ENCODE data around the gene DDX47.

The DDX47 gene

DNA sequence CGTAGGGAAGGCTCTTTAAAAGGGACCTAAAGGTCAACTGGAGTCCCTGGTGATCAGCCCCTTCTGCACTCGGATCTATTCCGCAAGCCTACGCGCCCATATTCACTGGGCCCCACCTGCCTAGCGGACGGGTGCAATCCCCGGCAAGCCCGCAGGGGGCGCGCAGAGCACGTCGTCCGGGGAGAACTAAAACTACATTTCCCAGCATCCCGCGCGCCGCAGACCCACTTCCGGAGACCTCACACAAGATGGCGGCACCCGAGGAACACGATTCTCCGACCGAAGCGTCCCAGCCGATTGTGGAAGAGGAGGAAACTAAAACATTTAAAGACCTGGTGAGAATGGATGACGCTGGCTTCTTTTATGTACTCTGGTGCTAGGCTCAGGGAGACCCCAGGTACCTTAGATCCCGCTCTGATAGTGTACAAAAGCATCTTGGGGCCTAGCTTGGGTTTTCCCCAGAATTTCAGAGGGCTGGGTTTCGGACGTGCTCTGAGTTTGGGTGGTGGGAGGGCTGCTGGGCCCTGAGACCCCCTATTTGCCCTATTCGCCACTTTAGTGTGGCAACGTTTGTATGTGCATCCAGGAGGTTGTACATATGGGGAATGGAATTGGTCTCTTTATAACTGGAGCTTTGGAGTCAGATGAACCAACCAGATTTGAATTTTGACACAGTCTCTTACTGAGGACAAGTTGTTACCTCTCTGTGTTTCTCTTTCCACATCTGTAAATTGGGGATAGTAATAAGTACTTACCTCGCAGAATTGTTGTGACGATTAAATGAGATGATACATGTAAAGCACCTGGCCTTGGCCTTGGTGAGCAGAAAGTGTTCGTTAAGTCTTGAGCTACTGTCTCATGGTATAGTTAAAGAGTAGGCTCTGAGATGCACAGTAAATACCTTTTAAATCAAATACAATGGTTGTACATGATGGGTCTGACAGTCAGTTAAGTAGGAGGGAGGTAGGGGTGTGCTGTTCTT is at the start of gene DDX47:
Gene DDX47, plus strand, starts transcription at position 227 of the 982 bp plus-strand sequence. Its CDS starts 22 bp downstream, at position 249.
- H3K9ac ChIP-seq (ENCODE audit: low read length in 2 of 2), result peak within 1 kb of the TSS; percentile 93 to 98
- H3K27ac ChIP-seq (ENCODE audit: low read length), result peak within 1 kb of the TSS; percentile 70
- H3K4me3 ChIP-seq (ENCODE audit: low read length in 2 of 2), result peak within 1 kb of the TSS; percentile 97 to 100
- peaks cover 7% of the 10 kb centered on the region for H3K4me1 ChIP-seq (ENCODE audit: control insufficient read depth, insufficient read depth, low read length)
- no peaks in the 10 kb centered on the region for H3K27me3 ChIP-seq (ENCODE audit: control insufficient read depth in 1 of 2, insufficient read depth in 2 of 2, low read length in 2 of 2)
- peaks cover 0 to 4% of the 10 kb centered on the region in 2 donors for H3K36me3 ChIP-seq (ENCODE audit: control insufficient read depth in 2 of 2, insufficient read depth in 2 of 2, low read length in 2 of 2)
- no peaks in the 10 kb centered on the region for H3K9me3 ChIP-seq (ENCODE audit: control insufficient read depth in 2 of 2, low read length in 2 of 2)

DNA sequence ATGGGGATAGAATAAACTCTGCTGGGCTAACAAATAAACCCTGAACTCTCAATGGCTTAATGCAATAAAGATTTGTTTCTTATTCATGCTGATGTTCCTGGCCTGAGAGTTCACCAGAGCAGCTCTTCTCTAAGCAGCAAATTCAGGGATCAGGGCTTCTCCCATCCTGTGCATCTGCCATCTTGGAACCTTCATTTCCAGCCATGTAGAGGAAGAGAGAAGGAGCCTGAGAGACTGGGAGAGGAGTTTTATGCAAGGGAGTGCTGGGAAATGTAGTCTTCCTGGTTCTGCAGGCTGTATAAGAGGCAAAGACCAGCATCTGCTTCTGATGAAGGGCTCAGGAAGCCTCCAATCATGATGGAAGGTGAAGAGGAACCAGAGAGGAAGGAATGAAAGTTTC is 48.3 kb upstream of the DDX47 start:
- Histone ChIP-seq H3K36me3 (ENCODE audit: control insufficient read depth in 2 of 2, insufficient read depth in 2 of 2, low read length in 2 of 2) (no peaks in the 10 kb centered on the region), H3K4me1 (ENCODE audit: control insufficient read depth, insufficient read depth, low read length) (no peaks in the 10 kb centered on the region), H3K27me3 (ENCODE audit: control insufficient read depth in 1 of 2, insufficient read depth in 2 of 2, low read length in 2 of 2) (no peaks in the 10 kb centered on the region), H3K9me3 (ENCODE audit: control insufficient read depth in 2 of 2, low read length in 2 of 2) (no peaks in the 10 kb centered on the region), H3K9ac (ENCODE audit: low read length in 2 of 2) (no peak overlapping the region), H3K27ac (ENCODE audit: low read length) (no peak overlapping the region), H3K4me3 (ENCODE audit: low read length in 2 of 2) (no peak overlapping the region)

DNA sequence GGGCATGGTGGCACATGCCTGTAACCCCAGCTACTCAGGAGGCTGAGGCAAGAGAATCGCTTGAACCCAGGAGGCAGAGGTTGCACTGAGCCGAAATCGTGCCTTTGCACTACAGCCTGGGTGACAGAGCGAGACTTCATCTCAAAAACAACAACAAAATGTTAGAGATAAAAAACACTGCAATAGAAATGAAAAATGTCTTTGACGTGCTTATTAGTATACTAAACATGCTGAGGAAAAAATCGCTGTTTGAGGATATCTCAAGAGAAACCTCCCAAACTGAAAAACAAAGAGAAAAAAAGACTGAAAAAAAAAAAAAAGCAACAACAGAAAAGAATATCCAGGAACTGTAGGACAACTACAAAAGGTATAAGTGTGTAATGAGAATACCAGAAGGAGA is 42.9 kb upstream of the DDX47 start:
- Histone ChIP-seq H3K4me1 (ENCODE audit: control insufficient read depth, insufficient read depth, low read length) (no peaks in the 10 kb centered on the region), H3K9me3 (ENCODE audit: control insufficient read depth in 2 of 2, low read length in 2 of 2) (no peaks in the 10 kb centered on the region), H3K27ac (ENCODE audit: low read length) (no peak overlapping the region), H3K27me3 (ENCODE audit: control insufficient read depth in 1 of 2, insufficient read depth in 2 of 2, low read length in 2 of 2) (no peaks in the 10 kb centered on the region), H3K4me3 (ENCODE audit: low read length in 2 of 2) (no peak overlapping the region), H3K36me3 (ENCODE audit: control insufficient read depth in 2 of 2, insufficient read depth in 2 of 2, low read length in 2 of 2) (no peaks in the 10 kb centered on the region), H3K9ac (ENCODE audit: low read length in 2 of 2) (no peak overlapping the region)

DNA sequence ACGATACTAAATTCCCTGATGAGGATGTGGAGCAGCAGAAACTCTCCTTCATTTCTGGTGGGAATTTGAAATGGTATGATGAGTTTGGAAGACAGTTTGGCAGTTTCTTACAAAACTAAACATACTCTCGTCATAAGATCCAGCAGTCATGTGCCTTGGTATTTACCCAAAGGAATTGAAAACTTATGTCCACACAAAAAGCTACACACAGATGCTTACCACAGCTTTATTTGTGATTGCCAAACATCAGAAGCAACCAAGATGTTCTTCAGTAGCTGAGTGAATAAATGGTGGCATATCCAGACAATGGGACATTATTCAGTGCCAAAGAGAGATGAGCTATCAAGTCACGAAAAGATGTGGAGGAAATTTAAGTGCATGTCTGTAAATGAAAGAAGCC is 38.4 kb upstream of the DDX47 start:
- Histone ChIP-seq H3K36me3 (ENCODE audit: control insufficient read depth in 2 of 2, insufficient read depth in 2 of 2, low read length in 2 of 2) (no peaks in the 10 kb centered on the region), H3K9me3 (ENCODE audit: control insufficient read depth in 2 of 2, low read length in 2 of 2) (no peaks in the 10 kb centered on the region), H3K4me1 (ENCODE audit: control insufficient read depth, insufficient read depth, low read length) (no peaks in the 10 kb centered on the region), H3K9ac (ENCODE audit: low read length in 2 of 2) (no peak overlapping the region), H3K4me3 (ENCODE audit: low read length in 2 of 2) (no peak overlapping the region), H3K27ac (ENCODE audit: low read length) (no peak overlapping the region), H3K27me3 (ENCODE audit: control insufficient read depth in 1 of 2, insufficient read depth in 2 of 2, low read length in 2 of 2) (no peaks in the 10 kb centered on the region)

DNA sequence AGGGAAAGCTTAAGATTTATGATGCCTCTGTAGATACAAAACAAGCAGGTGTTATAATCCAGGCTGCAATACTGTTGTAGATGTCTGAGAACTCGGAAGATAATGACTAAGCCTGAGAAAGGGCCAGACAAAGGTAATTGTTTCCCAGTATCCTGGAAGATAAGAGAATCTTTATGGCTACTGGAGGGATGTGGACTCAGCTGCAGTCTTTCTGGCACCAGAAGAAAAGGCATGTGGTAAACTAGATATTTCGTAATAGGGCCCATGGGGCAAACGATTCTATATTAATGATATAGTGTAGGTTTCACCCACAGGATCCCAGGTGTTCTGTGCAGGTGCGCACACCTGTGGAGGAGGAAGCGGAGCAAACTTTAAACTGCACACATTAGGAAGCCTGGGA is 36.9 kb upstream of the DDX47 start:
- no peak overlapping the region for H3K27ac ChIP-seq (ENCODE audit: low read length)
- no peak overlapping the region for H3K4me3 ChIP-seq (ENCODE audit: low read length in 2 of 2)
- no peaks in the 10 kb centered on the region for H3K9me3 ChIP-seq (ENCODE audit: control insufficient read depth in 2 of 2, low read length in 2 of 2)
- H3K27me3 ChIP-seq (ENCODE audit: control insufficient read depth in 1 of 2, insufficient read depth in 2 of 2, low read length in 2 of 2), result no peaks in the 10 kb centered on the region
- H3K4me1 ChIP-seq (ENCODE audit: control insufficient read depth, insufficient read depth, low read length), result no peaks in the 10 kb centered on the region
- no peaks in the 10 kb centered on the region for H3K36me3 ChIP-seq (ENCODE audit: control insufficient read depth in 2 of 2, insufficient read depth in 2 of 2, low read length in 2 of 2)
- no peak overlapping the region for H3K9ac ChIP-seq (ENCODE audit: low read length in 2 of 2)

DNA sequence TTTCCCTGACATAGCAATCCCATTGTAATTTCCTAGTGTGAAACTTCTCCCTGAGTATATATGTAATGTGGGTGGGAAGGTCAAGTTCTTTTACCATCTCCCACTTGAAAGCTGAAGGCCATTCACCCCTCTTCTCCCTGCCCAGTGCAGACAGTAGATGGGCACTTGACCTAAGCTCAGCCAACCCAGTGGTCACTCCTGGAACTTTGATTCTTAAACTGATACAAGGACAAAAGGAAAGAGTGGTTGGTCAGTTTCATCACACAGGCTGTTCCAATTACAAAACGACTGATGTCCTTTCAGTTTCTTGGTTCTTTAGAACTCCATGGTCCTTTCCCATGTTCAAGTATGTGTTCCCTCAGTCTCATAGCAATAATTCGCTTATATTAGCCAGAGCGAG is 36.1 kb upstream of the DDX47 start:
- Histone ChIP-seq H3K9ac (ENCODE audit: low read length in 2 of 2) (no peak overlapping the region), H3K27ac (ENCODE audit: low read length) (no peak overlapping the region), H3K36me3 (ENCODE audit: control insufficient read depth in 2 of 2, insufficient read depth in 2 of 2, low read length in 2 of 2) (no peaks in the 10 kb centered on the region), H3K4me3 (ENCODE audit: low read length in 2 of 2) (no peak overlapping the region), H3K9me3 (ENCODE audit: control insufficient read depth in 2 of 2, low read length in 2 of 2) (no peaks in the 10 kb centered on the region), H3K27me3 (ENCODE audit: control insufficient read depth in 1 of 2, insufficient read depth in 2 of 2, low read length in 2 of 2) (no peaks in the 10 kb centered on the region), H3K4me1 (ENCODE audit: control insufficient read depth, insufficient read depth, low read length) (no peaks in the 10 kb centered on the region)

DNA sequence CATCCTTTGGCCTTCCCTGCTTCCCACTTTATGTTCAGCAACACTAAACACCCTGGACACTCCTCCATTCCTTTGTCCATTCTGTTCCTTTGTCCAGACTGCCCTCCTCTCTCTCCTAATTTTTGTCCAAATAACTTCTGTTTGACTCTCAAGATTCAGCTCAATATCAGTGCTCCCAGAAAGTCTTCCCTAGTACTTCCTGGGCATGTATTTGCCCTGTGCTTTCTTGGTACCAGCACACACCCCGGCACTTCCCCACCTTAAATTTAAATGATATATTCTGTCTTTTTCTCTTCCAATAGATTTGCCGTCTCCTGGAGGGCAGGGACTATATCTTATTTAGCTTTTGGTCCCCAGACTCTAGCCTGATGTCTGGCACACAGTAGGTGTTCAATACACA is 34.1 kb upstream of the DDX47 start:
- Histone ChIP-seq H3K27me3 (ENCODE audit: control insufficient read depth in 1 of 2, insufficient read depth in 2 of 2, low read length in 2 of 2) (no peaks in the 10 kb centered on the region), H3K9me3 (ENCODE audit: control insufficient read depth in 2 of 2, low read length in 2 of 2) (no peaks in the 10 kb centered on the region), H3K27ac (ENCODE audit: low read length) (no peak overlapping the region), H3K36me3 (ENCODE audit: control insufficient read depth in 2 of 2, insufficient read depth in 2 of 2, low read length in 2 of 2) (no peaks in the 10 kb centered on the region), H3K4me3 (ENCODE audit: low read length in 2 of 2) (no peak overlapping the region), H3K9ac (ENCODE audit: low read length in 2 of 2) (no peak overlapping the region), H3K4me1 (ENCODE audit: control insufficient read depth, insufficient read depth, low read length) (no peaks in the 10 kb centered on the region)

DNA sequence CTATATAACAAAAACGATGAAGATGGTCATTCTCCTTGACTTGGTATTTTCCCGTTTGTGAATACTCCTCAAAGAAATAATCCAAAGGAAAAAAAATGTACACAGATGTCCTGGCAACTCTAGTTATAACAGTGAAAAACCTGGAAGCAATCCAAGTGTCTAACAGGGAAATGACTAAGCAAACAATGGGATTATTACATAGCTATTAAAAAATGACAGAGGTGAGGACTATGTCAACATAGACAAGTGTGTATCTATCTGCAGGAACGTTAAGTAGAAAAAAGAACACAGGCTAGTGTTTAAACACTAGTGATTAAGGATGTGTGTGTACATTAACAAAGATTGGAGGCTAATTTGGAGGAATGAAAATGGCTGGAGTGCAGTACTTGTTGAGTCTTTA is 33.6 kb upstream of the DDX47 start:
- no peak overlapping the region for H3K4me3 ChIP-seq (ENCODE audit: low read length in 2 of 2)
- no peaks in the 10 kb centered on the region for H3K4me1 ChIP-seq (ENCODE audit: control insufficient read depth, insufficient read depth, low read length)
- H3K27me3 ChIP-seq (ENCODE audit: control insufficient read depth in 1 of 2, insufficient read depth in 2 of 2, low read length in 2 of 2), result no peaks in the 10 kb centered on the region
- H3K9ac ChIP-seq (ENCODE audit: low read length in 2 of 2), result no peak overlapping the region
- H3K36me3 ChIP-seq (ENCODE audit: control insufficient read depth in 2 of 2, insufficient read depth in 2 of 2, low read length in 2 of 2), result no peaks in the 10 kb centered on the region
- no peaks in the 10 kb centered on the region for H3K9me3 ChIP-seq (ENCODE audit: control insufficient read depth in 2 of 2, low read length in 2 of 2)
- no peak overlapping the region for H3K27ac ChIP-seq (ENCODE audit: low read length)

DNA sequence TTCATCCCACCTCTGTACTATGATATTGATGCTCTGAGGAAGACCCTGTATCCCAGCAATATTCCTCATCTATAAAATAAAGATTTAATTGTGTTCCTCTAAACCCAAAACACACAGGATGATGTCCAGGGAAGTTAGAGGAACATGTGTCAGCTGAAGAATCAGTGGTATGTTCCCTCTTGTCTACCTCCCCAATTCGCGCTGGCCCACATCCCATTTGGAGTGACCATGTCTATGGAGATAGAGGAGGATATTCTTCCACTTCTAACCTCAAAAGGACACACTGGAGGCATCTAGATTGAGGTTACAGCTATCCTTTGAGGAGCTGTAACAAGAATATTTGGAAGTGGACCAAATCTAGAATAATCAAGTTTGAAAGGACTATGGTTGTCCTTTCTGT is 29.0 kb upstream of the DDX47 start:
- Histone ChIP-seq H3K9ac (ENCODE audit: low read length in 2 of 2) (no peak overlapping the region), H3K4me1 (ENCODE audit: control insufficient read depth, insufficient read depth, low read length) (peaks cover 26% of the 10 kb centered on the region), H3K27ac (ENCODE audit: low read length) (no peak overlapping the region), H3K9me3 (ENCODE audit: control insufficient read depth in 2 of 2, low read length in 2 of 2) (no peaks in the 10 kb centered on the region), H3K36me3 (ENCODE audit: control insufficient read depth in 2 of 2, insufficient read depth in 2 of 2, low read length in 2 of 2) (no peaks in the 10 kb centered on the region), H3K4me3 (ENCODE audit: low read length in 2 of 2) (no peak overlapping the region), H3K27me3 (ENCODE audit: control insufficient read depth in 1 of 2, insufficient read depth in 2 of 2, low read length in 2 of 2) (no peaks in the 10 kb centered on the region)

DNA sequence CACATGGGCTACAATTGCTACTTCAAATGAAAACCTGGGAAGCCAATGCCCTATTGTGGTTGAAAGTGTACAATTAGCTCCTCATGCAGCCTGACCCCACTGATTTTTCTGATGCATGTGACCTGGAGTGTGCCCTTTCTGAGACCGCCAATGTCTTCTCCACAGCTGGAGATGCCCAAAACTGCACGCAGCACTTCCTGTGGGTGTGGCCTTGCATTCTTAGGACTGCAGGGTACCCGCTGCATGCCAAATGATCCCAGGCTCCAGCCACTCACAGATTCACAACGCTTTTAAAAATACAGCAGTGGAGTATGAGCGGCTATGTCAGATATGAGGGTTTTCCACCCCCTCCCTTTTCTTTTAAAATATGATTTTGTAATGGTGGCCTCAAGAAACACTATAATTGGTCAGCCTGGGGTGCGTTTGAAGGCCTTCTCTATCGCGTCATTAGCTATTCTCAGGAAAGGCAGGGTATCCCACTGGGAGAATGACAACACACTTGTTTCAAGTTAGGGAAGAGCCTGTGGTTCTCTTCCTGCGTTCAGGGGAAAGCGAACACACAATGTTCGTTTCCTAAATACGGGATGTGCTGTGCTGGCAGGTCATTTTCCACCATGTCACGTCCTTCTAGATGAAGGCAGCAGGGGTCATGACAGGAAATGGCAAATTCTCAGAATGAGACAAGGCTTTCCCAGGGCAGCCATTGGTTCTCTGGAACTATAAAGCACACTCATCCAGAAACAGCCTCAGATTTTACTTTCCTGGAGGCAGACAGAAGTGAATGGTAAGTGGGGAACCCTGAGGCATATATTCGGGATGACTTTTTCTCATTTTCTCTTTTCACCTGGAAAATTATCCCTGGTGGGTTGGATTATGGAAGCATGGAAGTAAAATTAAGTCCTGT is 28.0 kb upstream of the DDX47 start, which contains the start of gene APOLD1:
Gene APOLD1, plus strand, starts transcription at position 749 of the 904 bp plus-strand sequence. Its CDS starts 33 bp downstream, at position 782.
- no peaks in the 10 kb centered on the region for H3K9me3 ChIP-seq (ENCODE audit: control insufficient read depth in 2 of 2, low read length in 2 of 2)
- H3K4me3 ChIP-seq (ENCODE audit: low read length in 2 of 2), result peak within 1 kb of the TSS; percentile 68 to 81
- peaks cover 26% of the 10 kb centered on the region for H3K4me1 ChIP-seq (ENCODE audit: control insufficient read depth, insufficient read depth, low read length)
- peak within 1 kb of the TSS; percentile 72 to 75 for H3K9ac ChIP-seq (ENCODE audit: low read length in 2 of 2)
- peak within 1 kb of the TSS; percentile 80 for H3K27ac ChIP-seq (ENCODE audit: low read length)
- no peaks in the 10 kb centered on the region for H3K36me3 ChIP-seq (ENCODE audit: control insufficient read depth in 2 of 2, insufficient read depth in 2 of 2, low read length in 2 of 2)
- no peaks in the 10 kb centered on the region for H3K27me3 ChIP-seq (ENCODE audit: control insufficient read depth in 1 of 2, insufficient read depth in 2 of 2, low read length in 2 of 2)
